Glutamatergic neuron (in vitro differentiated cells): ENCODE results near the gene NIP7. TPM values are rescaled to one million over a fixed set of nuclear protein-coding genes. Genes with fewer than 3 reads are reported as not detected.

Experiments used
- DNase-seq: peaks from one replicate; pipeline ENCODE4 v3.0.0; 2022
- H3K27ac Mint-ChIP-seq: one replicate; pipeline ENCODE4 v1.8.0; 2020; ENCODE audit warnings: mild to moderate bottlenecking, mixed read lengths, inconsistent platforms; ENCODE audit not compliant: unreplicated experiment
- H3K27me3 Mint-ChIP-seq: one replicate; pipeline ENCODE4 v1.8.0; 2020; ENCODE audit warnings: mild to moderate bottlenecking, moderate library complexity, mixed read lengths, inconsistent platforms; ENCODE audit not compliant: unreplicated experiment
- H3K36me3 Mint-ChIP-seq: one replicate; pipeline ENCODE4 v1.8.0; 2020; ENCODE audit warnings: mild to moderate bottlenecking, mixed read lengths, inconsistent platforms; ENCODE audit not compliant: unreplicated experiment
- H3K4me1 Mint-ChIP-seq: one replicate; pipeline ENCODE4 v1.8.0; 2020; ENCODE audit warnings: mild to moderate bottlenecking, low read depth, mixed read lengths, inconsistent platforms; ENCODE audit not compliant: unreplicated experiment
- H3K4me3 Mint-ChIP-seq: one replicate; pipeline ENCODE4 v1.8.0; 2020; ENCODE audit warnings: mild to moderate bottlenecking, mixed read lengths, inconsistent platforms; ENCODE audit not compliant: unreplicated experiment
- H3K9me3 Mint-ChIP-seq: one replicate; pipeline ENCODE4 v1.8.0; 2020; ENCODE audit warnings: mild to moderate bottlenecking, moderate library complexity, mixed read lengths, inconsistent platforms; ENCODE audit not compliant: unreplicated experiment
- CTCF ChIP-seq: fragments of 200-600 bp; sonication (generic); IDR thresholded peaks from one replicate; pipeline ENCODE4 v1.5.0; 2021; ENCODE audit not compliant: partially characterized antibody, unreplicated experiment
- total RNA-seq: library from RNA; stranded (reverse); fragmentation: NEBNext Ultra II Directional; extraction: Animal tissue kit (Norgen Biotek cat#: 25700); gene quantifications from one replicate; pipeline ENCODE4 v1.2.1, GENCODE V29; 2021; ENCODE audit not compliant: unreplicated experiment

Gene NIP7
- total RNA-seq, 1 donor from 2014 or later, result 19.6 TPM

- DNase-seq, result no peak
- TF ChIP-seq CTCF, result no peak
- no peaks in the 10 kb centered on the region for H3K36me3 Mint-ChIP-seq
- peaks cover 4% of the 10 kb centered on the region for H3K9me3 Mint-ChIP-seq
- peaks cover 5% of the 10 kb centered on the region for H3K4me1 Mint-ChIP-seq
- H3K27ac Mint-ChIP-seq, result no peak overlapping the region
- no peak overlapping the region for H3K4me3 Mint-ChIP-seq
- H3K27me3 Mint-ChIP-seq, result peaks cover 3% of the 10 kb centered on the region
Measured at GRCh38 chr16:69344171-69344570, 4.6 kb downstream of the NIP7 start.

GRCh38 chr16:69345923-69346322, 6.4 kb downstream of the NIP7 start:
- Mint-ChIP-seq H3K36me3 (no peaks in the 10 kb centered on the region), H3K9me3 (no peaks in the 10 kb centered on the region), H3K4me1 (peaks cover 2% of the 10 kb centered on the region), H3K4me3 (no peak overlapping the region), H3K27me3 (peaks cover 1% of the 10 kb centered on the region), H3K27ac (no peak overlapping the region)
- TF ChIP-seq CTCF, result no peak
- no peak for DNase-seq

- H3K4me3 Mint-ChIP-seq, result no peak overlapping the region
- no peak for DNase-seq
- H3K4me1 Mint-ChIP-seq, result peaks cover 2% of the 10 kb centered on the region
- H3K9me3 Mint-ChIP-seq, result no peaks in the 10 kb centered on the region
- H3K36me3 Mint-ChIP-seq, result no peaks in the 10 kb centered on the region
- no peak for TF ChIP-seq CTCF
- peaks cover 1% of the 10 kb centered on the region for H3K27me3 Mint-ChIP-seq
- H3K27ac Mint-ChIP-seq, result no peak overlapping the region
Measured at GRCh38 chr16:69346683-69347082, 7.1 kb downstream of the NIP7 start.

GRCh38 chr16:69348222-69348621, 8.7 kb downstream of the NIP7 start:
- Mint-ChIP-seq H3K27ac (no peak overlapping the region), H3K4me3 (no peak overlapping the region), H3K27me3 (peaks cover 1% of the 10 kb centered on the region), H3K4me1 (peaks cover 2% of the 10 kb centered on the region), H3K9me3 (no peaks in the 10 kb centered on the region), H3K36me3 (no peaks in the 10 kb centered on the region)
- no peak for TF ChIP-seq CTCF
- no peak for DNase-seq

GRCh38 chr16:69349536-69349935, 10.0 kb downstream of the NIP7 start:
- H3K27me3 Mint-ChIP-seq, result peaks cover 1% of the 10 kb centered on the region
- H3K4me3 Mint-ChIP-seq, result no peak overlapping the region
- no peak for TF ChIP-seq CTCF
- H3K9me3 Mint-ChIP-seq, result no peaks in the 10 kb centered on the region
- no peak for DNase-seq
- no peaks in the 10 kb centered on the region for H3K36me3 Mint-ChIP-seq
- H3K27ac Mint-ChIP-seq, result no peak overlapping the region
- peaks cover 2% of the 10 kb centered on the region for H3K4me1 Mint-ChIP-seq
